Measurements from ENCODE around the gene APBB3.
A peak's percentile ranks its signal among the peaks of the same experiment; 100 is the strongest.

Gene APBB3

DNA sequence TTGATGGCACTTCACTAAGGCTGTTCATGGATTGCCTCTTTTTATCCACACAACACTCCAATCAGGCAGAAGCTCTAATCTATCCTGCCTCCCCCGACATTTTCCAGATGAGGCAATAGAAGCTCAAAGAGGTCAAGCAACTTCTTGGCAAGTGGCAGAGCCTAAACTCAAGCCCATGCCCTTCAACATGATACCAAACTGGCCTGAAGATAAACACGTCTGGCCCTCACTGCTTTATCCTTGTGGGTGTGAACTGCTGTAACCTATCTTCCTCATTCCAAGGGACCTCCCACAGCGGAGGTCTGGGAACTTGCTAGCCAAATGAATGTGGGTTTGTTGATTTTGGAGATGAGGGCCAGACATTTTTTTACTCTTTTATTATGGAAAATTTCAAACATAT lies 9.8 kb upstream of the APBB3 start:
- DNase-seq = no peak

DNA sequence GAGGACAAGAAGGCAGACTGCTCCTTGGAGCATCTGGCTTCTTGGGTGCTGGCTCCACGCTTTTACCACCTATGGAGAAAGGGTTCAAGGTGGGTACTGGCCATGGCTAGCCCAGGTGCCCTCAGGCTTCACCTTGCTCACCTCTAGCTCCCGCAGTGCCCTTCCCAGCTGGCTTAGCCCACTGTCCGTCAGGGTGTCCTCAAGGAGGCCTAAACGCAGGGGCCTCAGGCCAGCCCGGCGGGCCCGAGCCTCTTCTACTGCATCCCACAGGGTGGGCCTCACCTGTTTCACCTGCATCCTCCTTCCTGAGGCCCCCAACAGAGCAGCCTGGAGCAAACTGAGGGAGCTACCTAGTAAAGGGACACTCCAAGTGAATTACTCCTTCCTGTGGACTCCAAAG lies 9.3 kb upstream of the APBB3 start:
- no peak for DNase-seq

DNA sequence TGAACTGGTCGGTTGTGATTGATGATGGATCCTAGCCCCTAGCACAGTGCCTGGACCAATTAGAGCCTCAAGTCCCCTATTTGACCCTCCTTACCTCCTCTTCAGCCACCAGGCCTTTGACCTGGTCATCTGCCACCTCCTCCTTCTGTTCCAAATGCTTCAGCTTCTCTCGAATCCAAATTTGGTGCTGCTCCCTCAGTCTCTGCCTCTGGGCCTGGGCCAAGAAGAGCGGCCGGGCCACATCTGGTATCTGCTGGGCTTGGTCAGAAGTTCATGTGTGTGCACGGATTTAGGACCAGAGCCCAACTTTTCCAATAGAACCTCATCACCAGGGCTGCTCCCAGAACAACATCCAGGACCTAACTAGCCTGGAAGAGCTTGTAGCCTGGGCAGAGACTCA lies 6.7 kb upstream of the APBB3 start:
- no peak for DNase-seq

DNA sequence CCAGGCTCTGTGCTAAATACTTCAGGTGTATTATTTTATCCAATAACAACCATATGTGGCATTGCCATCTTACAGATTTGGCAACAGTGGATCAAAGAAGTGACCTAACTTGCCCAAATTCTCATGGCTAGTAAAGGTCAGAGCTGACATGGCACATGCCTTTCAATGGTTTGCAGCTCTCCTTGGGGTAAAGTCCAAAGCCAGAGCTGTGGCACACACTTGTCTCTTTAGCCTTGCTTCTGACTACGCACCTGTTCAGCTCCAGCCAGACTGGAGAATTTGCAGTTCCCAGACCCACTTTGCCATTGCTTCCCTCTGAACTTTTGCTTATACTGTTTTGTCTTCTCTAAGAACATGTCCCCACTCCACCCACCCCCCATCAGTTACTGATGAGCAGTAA lies 6.1 kb upstream of the APBB3 start:
- no peak for DNase-seq

- no peak for DNase-seq
Observed at GRCh38 chr5:140570058-140570457, 5.7 kb upstream of the APBB3 start.

DNA sequence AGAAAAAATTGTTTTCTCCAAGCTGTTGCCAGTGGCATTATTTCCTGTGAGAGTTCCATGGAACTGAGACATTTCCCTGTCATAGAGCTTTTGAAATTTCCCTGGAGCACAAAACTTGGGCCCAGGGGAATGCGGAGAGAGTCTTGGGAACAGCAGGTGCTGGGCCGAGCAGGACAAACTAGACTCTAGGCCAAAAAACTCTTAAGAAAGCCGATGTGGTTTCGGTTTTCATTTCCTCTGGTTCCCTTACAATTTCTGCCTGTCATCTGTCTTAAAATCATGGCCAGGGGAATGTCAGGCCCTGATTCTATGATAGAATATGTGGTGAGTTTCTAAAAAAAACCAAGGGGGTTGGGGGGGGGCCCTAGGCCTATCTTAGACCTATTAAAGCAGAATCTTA lies 4.8 kb upstream of the APBB3 start:
- DNase-seq = no peak

- no peak for DNase-seq
Observed at GRCh38 chr5:140568443-140569063, 4.2 kb upstream of the APBB3 start.

DNA sequence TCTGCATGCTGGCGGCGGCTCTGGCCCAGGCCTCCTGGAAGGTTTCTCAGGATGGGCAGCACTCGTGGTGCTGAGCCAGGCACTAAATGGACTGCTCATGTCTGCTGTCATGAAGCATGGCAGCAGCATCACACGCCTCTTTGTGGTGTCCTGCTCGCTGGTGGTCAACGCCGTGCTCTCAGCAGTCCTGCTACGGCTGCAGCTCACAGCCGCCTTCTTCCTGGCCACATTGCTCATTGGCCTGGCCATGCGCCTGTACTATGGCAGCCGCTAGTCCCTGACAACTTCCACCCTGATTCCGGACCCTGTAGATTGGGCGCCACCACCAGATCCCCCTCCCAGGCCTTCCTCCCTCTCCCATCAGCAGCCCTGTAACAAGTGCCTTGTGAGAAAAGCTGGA lies 3.5 kb upstream of the APBB3 start:
- no peak for DNase-seq

DNA sequence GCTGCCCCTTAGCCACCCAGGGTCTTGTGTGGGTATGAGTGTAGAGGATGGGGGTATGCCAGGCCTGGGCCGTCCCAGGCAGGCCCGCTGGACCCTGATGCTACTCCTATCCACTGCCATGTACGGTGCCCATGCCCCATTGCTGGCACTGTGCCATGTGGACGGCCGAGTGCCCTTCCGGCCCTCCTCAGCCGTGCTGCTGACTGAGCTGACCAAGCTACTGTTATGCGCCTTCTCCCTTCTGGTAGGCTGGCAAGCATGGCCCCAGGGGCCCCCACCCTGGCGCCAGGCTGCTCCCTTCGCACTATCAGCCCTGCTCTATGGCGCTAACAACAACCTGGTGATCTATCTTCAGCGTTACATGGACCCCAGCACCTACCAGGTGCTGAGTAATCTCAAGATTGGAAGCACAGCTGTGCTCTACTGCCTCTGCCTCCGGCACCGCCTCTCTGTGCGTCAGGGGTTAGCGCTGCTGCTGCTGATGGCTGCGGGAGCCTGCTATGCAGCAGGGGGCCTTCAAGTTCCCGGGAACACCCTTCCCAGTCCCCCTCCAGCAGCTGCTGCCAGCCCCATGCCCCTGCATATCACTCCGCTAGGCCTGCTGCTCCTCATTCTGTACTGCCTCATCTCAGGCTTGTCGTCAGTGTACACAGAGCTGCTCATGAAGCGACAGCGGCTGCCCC lies 2.9 kb upstream of the APBB3 start:
- no peak for DNase-seq

GRCh38 chr5:140566665-140567064 lies 2.3 kb upstream of the APBB3 start:
- DNase-seq = no peak

DNA sequence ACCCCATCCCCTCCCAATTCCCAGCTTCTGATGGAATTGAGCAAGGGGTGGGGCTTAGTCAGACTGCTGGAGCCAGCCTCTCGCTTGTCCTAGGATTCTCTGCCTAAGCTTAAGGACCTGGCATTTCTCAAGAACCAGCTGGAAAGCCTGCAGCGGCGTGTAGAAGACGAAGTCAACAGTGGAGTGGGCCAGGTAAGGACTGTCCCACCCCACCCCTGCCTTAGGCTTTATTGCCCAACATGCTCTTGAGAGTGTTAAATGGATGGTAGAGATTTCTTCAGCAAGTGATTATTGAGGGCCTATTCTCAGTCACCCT lies 1.3 kb upstream of the APBB3 start:
- DNase-seq = no peak

DNA sequence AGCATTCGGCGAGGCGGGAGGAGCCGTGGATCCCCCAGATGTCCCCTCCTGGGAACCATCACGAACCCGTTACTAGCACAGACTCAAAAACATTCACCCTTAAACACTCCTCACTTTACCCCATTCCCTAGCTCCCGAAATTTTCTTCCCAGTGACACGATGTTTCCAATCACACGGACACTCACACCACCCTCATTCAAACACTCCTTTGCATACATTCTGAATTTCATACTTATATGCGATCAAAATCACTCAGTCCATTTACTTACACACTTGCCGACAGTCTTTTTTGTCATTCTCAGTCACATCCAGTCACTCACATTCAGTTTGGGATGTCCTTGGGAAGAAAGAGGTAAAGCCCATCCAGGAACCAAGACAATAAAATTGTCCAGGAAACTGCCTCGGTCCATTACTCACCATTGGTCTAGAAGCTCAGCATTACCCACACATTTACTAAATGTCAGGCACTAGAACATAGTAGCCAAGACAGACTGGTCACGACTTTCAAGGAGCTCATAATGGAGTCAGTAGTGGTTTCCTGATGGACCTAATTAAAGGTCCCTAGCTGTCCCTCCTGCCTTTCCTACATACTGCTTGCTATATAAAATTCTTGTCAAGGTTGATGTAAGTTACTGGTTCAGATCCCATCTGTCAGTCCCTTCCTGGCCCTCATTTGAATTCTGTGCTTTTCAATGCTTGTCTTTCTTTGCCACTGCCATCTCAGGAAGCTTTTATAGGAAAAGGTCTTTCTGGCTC lies 804 bp upstream of the APBB3 start:
- no peak for DNase-seq

DNA sequence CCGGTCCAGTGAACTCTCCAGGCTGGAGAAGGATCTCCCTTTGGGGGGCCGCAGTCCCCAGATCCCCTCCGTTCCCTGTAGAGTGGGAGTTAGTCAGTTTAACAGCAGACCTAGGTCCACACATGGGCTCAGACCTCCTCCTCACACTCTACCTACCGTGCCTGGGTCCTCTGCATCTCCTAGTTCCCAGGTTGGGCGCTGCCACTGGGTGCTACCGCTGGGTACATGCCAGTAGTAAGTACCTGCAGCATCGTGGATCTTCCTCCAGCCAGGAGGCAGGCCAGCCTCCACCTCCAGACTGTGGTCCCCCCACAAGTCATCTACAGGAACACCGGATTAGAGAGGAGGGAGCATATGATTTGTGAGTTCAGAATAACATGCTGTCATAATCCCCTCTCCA lies 802 bp downstream of the APBB3 start:
- DNase-seq = no peak

GRCh38 chr5:140561753-140562523 lies 2.5 kb downstream of the APBB3 start:
- DNase-seq = no peak

DNA sequence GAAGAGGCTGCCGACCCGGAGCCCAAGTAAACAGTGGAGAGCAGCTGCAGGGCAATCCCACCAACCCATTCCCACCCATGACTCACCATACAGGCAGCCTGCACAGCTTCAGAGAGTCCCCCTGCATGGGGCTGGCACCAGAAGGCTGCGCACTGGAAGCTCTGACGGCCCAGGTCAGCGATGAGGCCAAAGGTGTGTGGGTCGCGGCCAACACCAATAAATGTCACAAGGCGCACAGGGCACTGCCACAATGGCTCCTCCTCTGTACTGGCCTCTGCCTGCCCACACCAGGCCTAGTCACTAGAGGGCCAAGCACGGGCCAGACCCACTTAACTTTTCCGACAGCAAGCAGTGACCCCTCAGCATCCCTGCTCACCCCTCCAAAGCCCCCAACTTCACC lies 4.2 kb downstream of the APBB3 start:
- DNase-seq = no peak

GRCh38 chr5:140558542-140558941 lies 5.9 kb downstream of the APBB3 start:
- no peak for DNase-seq

GRCh38 chr5:140557965-140558364 lies 6.4 kb downstream of the APBB3 start:
- DNase-seq = no peak

DNA sequence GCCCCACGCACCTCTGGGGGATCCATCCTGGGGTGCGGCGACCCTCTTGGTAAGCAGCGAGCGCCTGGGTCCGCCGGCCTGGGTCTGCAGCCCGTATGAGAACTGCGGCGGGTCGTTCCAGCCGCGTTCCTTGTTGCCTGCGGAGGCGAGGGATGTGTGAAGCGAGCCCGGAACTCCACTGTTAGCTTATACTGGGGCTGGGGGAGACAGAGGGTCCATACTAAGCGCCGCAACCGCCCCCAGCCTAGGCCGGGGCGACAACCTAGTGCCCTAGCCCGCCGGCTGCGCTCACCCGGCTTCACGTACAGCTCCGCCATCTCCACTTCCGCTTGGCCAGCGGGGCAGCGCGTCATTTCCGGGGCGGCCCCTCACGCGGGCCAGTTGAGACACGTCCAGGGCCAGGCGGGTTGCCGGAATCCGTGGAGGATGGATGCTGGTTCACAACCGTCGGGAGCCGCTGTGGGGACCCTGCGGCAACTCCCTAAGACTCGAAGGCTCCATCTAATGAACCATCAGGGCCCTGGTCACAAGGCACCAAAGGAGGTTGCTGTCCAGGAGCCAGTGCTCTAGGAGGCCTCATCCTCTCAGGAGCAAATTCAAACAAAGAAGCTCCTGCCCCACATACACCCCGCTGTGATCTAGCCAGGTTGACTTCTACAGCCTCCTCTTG lies 7.1 kb downstream of the APBB3 start, which contains the start of gene SRA1:
SRA1 (minus strand) TSS at position 338 of the 670 bp plus-strand sequence; CDS start at position 317, 21 bp downstream.
- DNase-seq = peak; percentile 91 to 94

GRCh38 chr5:140556438-140556837 lies 8.0 kb downstream of the APBB3 start:
- no peak for DNase-seq

DNA sequence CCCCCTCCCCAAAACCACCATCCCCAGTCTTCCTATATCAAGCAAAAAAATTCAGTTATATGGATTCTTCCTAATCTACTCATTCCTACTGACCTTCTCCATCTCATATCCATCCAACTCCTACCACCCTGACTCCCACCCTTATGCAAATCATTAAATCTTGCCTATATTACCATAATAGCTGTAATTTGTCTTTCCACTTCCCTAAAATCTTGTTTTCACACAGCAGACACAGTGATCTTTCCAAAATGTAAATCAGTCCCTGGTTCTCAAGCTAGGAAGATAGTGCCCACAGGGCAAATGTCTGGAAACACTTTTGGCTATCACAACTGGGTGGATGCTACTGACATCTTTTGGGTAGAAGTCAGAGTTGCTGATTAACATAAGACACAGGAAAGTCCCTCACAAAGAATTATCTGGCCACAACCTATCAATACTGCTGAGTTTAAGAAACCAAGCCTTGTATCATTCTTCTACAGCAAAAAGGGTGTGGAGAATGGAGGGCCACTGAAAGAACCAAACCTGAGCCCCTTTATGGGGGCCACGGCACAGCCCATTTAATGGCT lies 8.6 kb downstream of the APBB3 start:
- DNase-seq = no peak

- no peak for DNase-seq
Observed at GRCh38 chr5:140554454-140554853, 9.9 kb downstream of the APBB3 start.

DNA sequence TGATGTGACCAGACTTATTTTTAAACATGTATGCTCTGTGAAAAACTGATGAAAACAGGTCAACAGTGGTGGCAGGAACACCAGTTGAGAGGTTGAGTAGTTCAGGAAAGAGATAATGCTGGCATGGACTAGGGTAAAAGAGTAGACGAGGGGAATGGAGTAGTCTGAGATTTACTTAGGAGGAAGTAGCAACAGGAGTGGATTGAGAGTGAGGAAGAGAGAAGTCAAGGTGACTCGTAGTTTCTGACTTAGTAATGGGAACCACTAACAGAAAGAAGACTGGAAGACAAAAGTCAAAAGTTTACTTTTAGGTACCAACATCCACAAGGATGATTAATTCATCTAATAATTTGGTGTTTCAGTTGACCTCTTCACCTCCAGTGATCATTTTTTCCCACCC lies 10.7 kb downstream of the APBB3 start:
- DNase-seq = no peak

DNA sequence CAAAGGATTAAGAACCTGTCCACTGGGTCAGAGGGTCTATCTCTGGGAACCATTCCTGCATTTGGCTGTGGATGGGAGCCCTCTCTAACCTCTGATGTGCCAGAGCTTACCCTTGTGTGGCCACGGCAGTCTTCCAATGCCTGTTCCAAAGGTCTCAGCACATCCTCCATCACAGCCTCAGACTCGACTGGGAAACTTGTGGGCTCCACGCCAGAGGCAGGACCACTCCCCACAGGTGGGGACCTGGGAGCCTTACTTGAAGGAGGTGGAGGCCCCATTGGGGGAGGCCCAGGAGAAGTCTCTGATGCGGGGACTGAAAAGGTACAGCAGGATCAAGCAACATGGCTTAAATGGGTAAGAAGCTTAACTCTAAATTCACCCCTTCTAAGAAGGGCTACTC lies 12.5 kb downstream of the APBB3 start:
- no peak for DNase-seq

All from activated CD4-positive, alpha-beta T cell treated with anti-CD3 and anti-CD28 coated beads, Interleukin-2, amount 50 U/mL, for 48 hours (primary cell).